Osteoblast (primary cell): ENCODE data around the gene PDXK. TPM values are rescaled to one million over a fixed set of nuclear protein-coding genes. Genes with fewer than 3 reads are reported as not detected.
A peak's percentile ranks its signal among the peaks of the same experiment; 100 is the strongest.

Experiments
- DNase-seq: peaks from one replicate; pipeline ENCODE4 v3.0.0; 2011; ENCODE audit warnings: low spot score, mixed read lengths; ENCODE audit not compliant: insufficient read length; ENCODE audit errors: missing footprints
- H2AFZ ChIP-seq: 2 replicates; pipeline ENCODE4 v1.6.0; 2011; ENCODE audit warnings: mild to moderate bottlenecking, low read length
- H3K27ac ChIP-seq: 2 replicates; pipeline ENCODE4 v1.5.1; 2011; ENCODE audit warnings: mild to moderate bottlenecking, low read depth, low read length, moderate library complexity
- H3K27me3 ChIP-seq: 2 replicates; pipeline ENCODE4 v1.6.0; 2012; ENCODE audit warnings: mild to moderate bottlenecking, control low read depth, inconsistent platforms, low read length, moderate library complexity; ENCODE audit not compliant: insufficient read depth
- H3K36me3 ChIP-seq: 2 replicates; pipeline ENCODE4 v1.5.1; 2011; ENCODE audit warnings: mild to moderate bottlenecking, low read length, control low read depth, moderate library complexity; ENCODE audit not compliant: insufficient read depth
- H3K4me1 ChIP-seq: 2 replicates; pipeline ENCODE4 v1.5.1; 2011; ENCODE audit warnings: mild to moderate bottlenecking, low read length, control low read depth, moderate library complexity; ENCODE audit not compliant: insufficient read depth
- H3K4me2 ChIP-seq: 2 replicates; pipeline ENCODE4 v1.6.0; 2011; ENCODE audit warnings: mild to moderate bottlenecking, low read length; ENCODE audit not compliant: insufficient read depth
- H3K4me3 ChIP-seq: fragments of 200-600 bp; sonication (generic); 3 replicates; pipeline ENCODE4 v1.5.1; 2012; ENCODE audit warnings: mild to moderate bottlenecking, low read length, inconsistent platforms; ENCODE audit not compliant: insufficient read depth
- H3K79me2 ChIP-seq: 2 replicates; pipeline ENCODE4 v1.6.0; 2012; ENCODE audit warnings: mild to moderate bottlenecking, low read length, control low read depth, inconsistent platforms; ENCODE audit not compliant: insufficient read depth
- H3K9me3 ChIP-seq: 2 replicates; pipeline ENCODE4 v1.5.1; 2011; ENCODE audit warnings: low read depth, low read length, control low read depth
- H4K20me1 ChIP-seq: 2 replicates; pipeline ENCODE4 v1.6.0; 2012; ENCODE audit warnings: mild to moderate bottlenecking, low read length, control low read depth; ENCODE audit not compliant: insufficient read depth
- CTCF ChIP-seq: IDR thresholded peaks from 2 replicates; pipeline ENCODE4 v1.5.1; 2011; ENCODE audit warnings: mild to moderate bottlenecking, low read depth, low read length, moderate library complexity; ENCODE audit errors: extremely low read depth
- total RNA-seq: library from RNA; depleted of rRNA; stranded (reverse); fragments of >200 nt; gene quantifications from 2 replicates; pipeline ENCODE4 v1.2.3, GENCODE V29; 2012

Gene PDXK
- total RNA-seq, 1 donor = 89.4 TPM

GRCh38 chr21:43737158-43737950, 18.4 kb downstream of the PDXK start:
- no peak for TF ChIP-seq CTCF

GRCh38 chr21:43739621-43740435, 20.9 kb downstream of the PDXK start:
- Histone ChIP-seq H3K27me3 (no peaks in the 10 kb centered on the region), H2AFZ (no peak overlapping the region), H3K36me3 (peaks cover 19% of the 10 kb centered on the region), H3K79me2 (peaks cover 27% of the 10 kb centered on the region), H3K4me2 (no peak overlapping the region), H3K4me1 (peaks cover 6% of the 10 kb centered on the region), H4K20me1 (peaks cover 44% of the 10 kb centered on the region), H3K9me3 (no peaks in the 10 kb centered on the region), H3K4me3 (no peak overlapping the region), H3K27ac (no peak overlapping the region)
- TF ChIP-seq CTCF = no peak
- peak; percentile 92 for DNase-seq

More at GRCh38 chr21:43737158-43737950, 18.4 kb downstream of the PDXK start:
- peak; percentile 22 for DNase-seq
- no peak overlapping the region for H3K4me3 ChIP-seq
- peaks cover 28% of the 10 kb centered on the region for H3K4me1 ChIP-seq
- no peak overlapping the region for H2AFZ ChIP-seq
- no peak overlapping the region for H3K27ac ChIP-seq
- H3K27me3 ChIP-seq = no peaks in the 10 kb centered on the region
- H3K79me2 ChIP-seq = peaks cover 47% of the 10 kb centered on the region
- no peaks in the 10 kb centered on the region for H3K9me3 ChIP-seq
- H3K4me2 ChIP-seq = no peak overlapping the region
- H4K20me1 ChIP-seq = peaks cover 59% of the 10 kb centered on the region
- peaks cover 5% of the 10 kb centered on the region for H3K36me3 ChIP-seq

GRCh38 chr21:43740497-43741156, 21.7 kb downstream of the PDXK start:
- Histone ChIP-seq H3K27ac (peak overlapping the region; percentile 33), H2AFZ (no peak overlapping the region), H3K27me3 (no peaks in the 10 kb centered on the region), H3K4me1 (no peaks in the 10 kb centered on the region), H3K79me2 (peaks cover 19% of the 10 kb centered on the region), H3K9me3 (no peaks in the 10 kb centered on the region), H4K20me1 (peaks cover 36% of the 10 kb centered on the region), H3K36me3 (peaks cover 24% of the 10 kb centered on the region), H3K4me2 (no peak overlapping the region), H3K4me3 (no peak overlapping the region)
- TF ChIP-seq CTCF = no peak
- peak; percentile 98 for DNase-seq
